ENCODE data around the gene HDDC2.

HDDC2 gene

GRCh38 chr6:125233202-125233601 lies 68.6 kb downstream of the HDDC2 start:
- DNase-seq (ENCODE audit: low spot score), result no peak

- no peak for DNase-seq (ENCODE audit: low spot score)
These were observed 69.3 kb downstream of the HDDC2 start for GRCh38 chr6:125232466-125232865.

- no peak for DNase-seq (ENCODE audit: low spot score)
These were observed 70.0 kb downstream of the HDDC2 start for GRCh38 chr6:125231574-125232343.

GRCh38 chr6:125231133-125231532 lies 70.6 kb downstream of the HDDC2 start:
- DNase-seq (ENCODE audit: low spot score), result no peak

GRCh38 chr6:125230674-125231073 lies 71.1 kb downstream of the HDDC2 start:
- no peak for DNase-seq (ENCODE audit: low spot score)

GRCh38 chr6:125228981-125229479 lies 72.7 kb downstream of the HDDC2 start:
- no peak for DNase-seq (ENCODE audit: low spot score)

GRCh38 chr6:125227244-125227643 lies 74.5 kb downstream of the HDDC2 start:
- DNase-seq (ENCODE audit: low spot score), result no peak

Data from kidney capillary endothelial cell (primary cell).